HL-60/S4 treated with retinoic acid at 250 ng/mL for 4 days and 3 days (cell line): ENCODE results near the gene MED12.

Experiments used
- in situ Hi-C: fragments of 300-500 bp; cut with MboI; formaldehyde crosslinking; loops from 2 replicates; pipeline ENCODE4 v1.7.0; 2022; ENCODE audit warnings: low sequenced_read_pairs

Gene MED12

DNA sequence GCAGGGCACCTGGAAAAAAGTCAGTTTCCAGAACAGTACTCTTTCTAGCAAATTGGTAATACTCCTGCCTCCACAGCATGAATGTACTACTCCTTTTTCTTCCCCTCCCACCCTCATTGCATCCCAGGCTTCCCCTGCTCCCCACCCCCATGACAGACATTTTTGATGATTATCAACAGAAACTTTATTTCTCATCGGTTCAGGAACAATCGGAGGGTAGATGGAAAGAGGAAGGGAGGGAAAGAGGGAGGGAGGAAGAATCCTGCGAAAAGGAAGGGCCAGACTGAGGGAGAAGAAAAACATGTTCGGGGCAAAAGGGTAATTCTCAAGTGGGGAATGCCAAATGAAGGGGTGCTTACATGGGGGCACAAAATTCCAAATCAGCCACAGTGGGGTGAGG is 11.2 kb upstream of the MED12 start:
- in situ Hi-C loops: no loop called here

- in situ Hi-C loops: no loop called here
These were observed 10.5 kb upstream of the MED12 start for GRCh38 chrX:71107762-71108360.

- in situ Hi-C loops: no loop called here
These were observed 9.3 kb upstream of the MED12 start for GRCh38 chrX:71109051-71109450.

- in situ Hi-C loops: no loop called here
These were observed 7.1 kb upstream of the MED12 start, which contains the start of gene IL2RG for GRCh38 chrX:71111141-71111843. TSS of gene IL2RG (minus strand) at chrX:71111577. CDS start at chrX:71111539, 38 bp downstream.

GRCh38 chrX:71111921-71112431 is 6.4 kb upstream of the MED12 start:
- in situ Hi-C loops: no loop called here

DNA sequence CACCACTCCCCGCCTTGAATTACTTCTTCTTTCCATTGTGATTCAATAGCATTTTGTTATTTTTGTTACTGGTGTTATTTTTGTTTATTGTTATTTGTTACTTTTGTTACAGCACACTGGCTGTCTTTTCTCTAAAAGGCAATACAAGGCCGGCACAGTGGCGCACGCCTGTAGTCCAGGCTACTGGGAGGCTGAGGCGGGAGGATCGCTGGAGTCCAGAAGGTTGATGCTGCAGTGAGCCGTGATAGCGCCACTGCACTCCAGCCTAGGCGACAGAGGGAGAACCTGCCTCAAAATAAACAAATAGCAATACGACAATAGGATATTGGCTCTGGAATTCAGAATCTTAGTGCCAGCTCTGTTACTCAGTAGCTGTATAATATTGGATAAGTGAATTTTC is 1.0 kb upstream of the MED12 start:
- in situ Hi-C loops: no loop called here

DNA sequence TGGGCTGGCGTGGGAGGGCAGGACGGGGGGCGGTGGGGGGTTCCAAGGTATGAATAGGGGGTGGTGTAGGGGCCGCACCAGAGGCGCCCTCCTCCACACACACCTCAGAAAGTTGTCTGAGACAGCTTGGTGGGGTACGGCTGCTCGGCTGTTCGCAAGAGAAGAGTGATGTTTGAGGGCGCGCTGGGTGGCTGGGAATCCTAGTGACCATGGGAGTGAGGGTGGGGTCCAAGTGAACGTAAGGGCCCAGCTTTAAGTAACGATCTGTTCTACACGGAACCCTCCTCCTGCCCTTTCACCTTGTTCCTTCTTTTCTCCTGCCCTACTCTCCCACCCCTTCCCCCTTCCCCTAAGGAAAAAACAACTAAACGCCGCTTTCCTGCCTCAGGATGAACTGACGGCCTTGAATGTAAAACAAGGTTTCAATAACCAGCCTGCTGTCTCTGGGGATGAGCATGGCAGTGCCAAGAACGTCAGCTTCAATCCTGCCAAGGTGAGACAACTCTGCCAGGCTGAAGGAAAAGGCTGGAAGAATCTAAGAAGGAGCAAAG is 664 bp downstream of the MED12 start:
- in situ Hi-C loops: no loop called here

- in situ Hi-C loops: no loop called here
These were observed 9.9 kb downstream of the MED12 start for GRCh38 chrX:71128166-71128833.

- in situ Hi-C loops: no loop called here
These were observed 10.7 kb downstream of the MED12 start for GRCh38 chrX:71128915-71129765.

- in situ Hi-C loops: no loop called here
These were observed 13.1 kb downstream of the MED12 start for GRCh38 chrX:71131510-71131909.

GRCh38 chrX:71140440-71140839 is 22.0 kb downstream of the MED12 start:
- in situ Hi-C loops: no loop called here

- in situ Hi-C loops: no loop called here
These were observed 25.1 kb downstream of the MED12 start for GRCh38 chrX:71143508-71143907.

GRCh38 chrX:71144651-71145050 is 26.3 kb downstream of the MED12 start, which contains the start of gene NLGN3:
TSS of gene NLGN3 (plus strand) at chrX:71144841. CDS start at chrX:71147750, 2,909 bp downstream.
- in situ Hi-C loops: no loop called here

DNA sequence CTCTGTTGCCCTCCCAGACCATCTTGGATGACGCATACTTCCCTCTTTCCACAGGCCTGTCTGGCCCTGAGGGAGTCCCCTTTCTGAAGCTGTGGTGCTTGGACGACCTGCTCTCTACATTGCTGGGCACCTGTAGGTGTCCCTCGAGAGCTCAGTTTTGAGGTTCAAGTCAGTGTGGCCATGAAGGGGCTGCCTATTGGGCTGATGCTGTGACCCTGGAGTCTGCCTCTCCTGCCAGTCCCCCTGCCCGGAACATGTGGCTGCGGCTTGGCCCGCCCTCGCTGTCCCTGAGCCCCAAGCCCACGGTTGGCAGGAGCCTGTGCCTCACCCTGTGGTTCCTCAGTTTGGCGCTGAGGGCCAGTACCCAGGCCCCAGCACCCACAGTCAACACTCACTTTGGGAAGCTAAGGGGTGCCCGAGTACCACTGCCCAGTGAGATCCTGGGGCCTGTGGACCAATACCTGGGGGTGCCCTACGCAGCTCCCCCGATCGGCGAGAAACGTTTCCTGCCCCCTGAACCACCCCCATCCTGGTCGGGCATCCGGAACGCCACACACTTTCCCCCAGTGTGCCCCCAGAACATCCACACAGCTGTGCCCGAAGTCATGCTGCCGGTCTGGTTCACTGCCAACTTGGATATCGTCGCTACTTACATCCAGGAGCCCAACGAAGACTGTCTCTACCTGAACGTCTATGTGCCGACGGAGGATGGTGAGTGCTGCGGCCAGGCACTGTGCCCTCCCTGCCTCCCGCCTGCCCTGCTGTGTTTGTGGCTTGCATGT is 29.3 kb downstream of the MED12 start:
- in situ Hi-C loops: no loop called here

- in situ Hi-C loops: no loop called here
These were observed 29.9 kb downstream of the MED12 start for GRCh38 chrX:71148278-71148663.

- in situ Hi-C loops: no loop called here
These were observed 33.0 kb downstream of the MED12 start for GRCh38 chrX:71151366-71151765.

DNA sequence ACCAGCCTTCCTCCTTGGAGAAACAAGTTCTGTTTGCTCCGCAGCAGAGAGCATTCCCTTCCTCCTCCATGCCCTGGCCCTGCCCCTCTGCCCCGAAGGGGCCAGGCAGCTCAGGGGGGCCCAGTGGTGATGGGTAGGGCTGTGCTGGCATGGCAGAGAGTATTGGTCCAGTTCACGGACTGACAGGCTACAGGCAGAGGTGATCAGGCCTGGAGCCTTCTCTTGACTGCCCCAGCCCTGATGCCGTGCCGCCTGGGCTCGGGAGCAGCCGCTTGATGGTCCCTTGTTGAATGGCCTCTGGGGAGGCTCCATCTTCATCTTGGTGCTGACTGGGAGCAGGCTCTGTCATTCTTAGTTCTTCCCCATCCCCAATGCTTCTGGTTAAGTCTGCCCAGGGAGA is 35.8 kb downstream of the MED12 start:
- in situ Hi-C loops: no loop called here

DNA sequence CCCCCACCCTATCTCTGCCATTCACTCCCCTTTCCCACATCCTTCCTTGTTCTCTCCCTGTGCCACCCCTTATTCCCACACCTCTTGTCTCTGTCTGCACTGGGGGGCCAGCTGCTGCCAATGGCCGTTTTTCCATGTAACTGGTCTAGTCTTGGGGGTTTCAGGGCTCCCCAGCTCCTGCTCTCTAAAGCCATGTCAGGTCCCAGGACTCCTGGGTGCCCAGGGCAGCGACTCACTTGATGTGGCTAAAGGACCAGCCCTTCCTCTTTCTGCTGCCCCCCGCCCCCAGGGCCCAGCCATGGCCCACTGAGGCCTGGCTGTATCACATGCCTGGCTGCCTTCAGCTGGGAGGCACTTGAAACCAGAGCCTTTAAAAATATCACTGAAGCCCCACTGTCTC is 36.2 kb downstream of the MED12 start:
- in situ Hi-C loops: no loop called here

DNA sequence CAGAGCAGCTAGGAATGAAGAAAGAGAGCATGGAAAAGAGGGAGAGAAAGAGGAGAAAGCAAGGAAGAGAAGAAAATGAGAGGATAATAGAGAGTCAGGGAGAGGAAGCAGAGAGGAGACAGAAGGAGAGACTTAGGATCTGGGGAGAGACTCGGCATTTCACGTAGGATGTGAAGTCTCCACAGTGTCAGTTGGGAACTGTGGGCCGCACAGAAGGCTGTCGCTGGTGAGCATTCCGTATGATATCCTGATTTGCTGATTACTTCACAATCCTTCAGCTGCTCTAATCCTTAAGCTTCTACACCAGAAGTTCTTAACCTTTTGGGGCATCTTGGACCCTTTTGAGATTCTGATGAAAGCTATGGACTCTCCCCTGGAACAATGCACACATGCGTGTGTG is 40.2 kb downstream of the MED12 start:
- in situ Hi-C loops: no loop called here

DNA sequence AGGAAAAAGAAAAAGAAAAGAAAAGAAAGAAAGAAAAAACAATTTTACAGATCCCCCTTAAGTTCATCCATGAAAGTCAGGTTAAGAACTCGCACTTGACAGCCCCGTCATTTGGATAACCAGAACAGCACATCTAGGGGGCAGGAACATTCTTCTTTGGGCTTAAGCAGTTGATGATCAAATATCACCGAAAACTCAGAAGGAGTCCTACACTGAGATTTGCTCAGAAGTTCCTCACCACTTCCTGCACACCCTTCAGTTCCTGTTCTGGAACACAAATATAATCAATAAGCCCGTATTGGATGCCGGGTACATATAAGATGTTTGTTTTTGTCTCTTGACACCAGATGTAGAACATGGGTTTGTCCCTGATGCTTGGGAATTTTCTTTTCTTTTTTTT is 40.9 kb downstream of the MED12 start:
- in situ Hi-C loops: no loop called here
